Esophagus (tissue), 2 donors: ENCODE data around the gene DISC1. TPM values are rescaled to one million over a fixed set of nuclear protein-coding genes. Genes with fewer than 3 reads are reported as not detected.

Experiments used
- H3K27ac ChIP-seq, 2 donors: one replicate each; pipeline ENCODE4 v1.5.1; 2013; ENCODE audit warnings: low read depth in 2 of 2, mild to moderate bottlenecking in 2 of 2, inconsistent platforms in 1 of 2, low read length in 1 of 2, moderate library complexity in 1 of 2
- H3K27me3 ChIP-seq, 2 donors: one replicate each; pipeline ENCODE4 v1.6.1; 2013; ENCODE audit warnings: low read length in 2 of 2, control low read depth in 1 of 2, mild to moderate bottlenecking in 1 of 2; ENCODE audit not compliant: insufficient read depth in 2 of 2, control insufficient read depth in 1 of 2
- H3K36me3 ChIP-seq, 2 donors: one replicate each; pipeline ENCODE4 v1.6.1; 2013; ENCODE audit warnings: low read length in 1 of 2; ENCODE audit not compliant: control insufficient read depth in 2 of 2, insufficient read depth in 2 of 2
- H3K4me1 ChIP-seq, 2 donors: one replicate each; pipeline ENCODE4 v1.6.1; 2013; ENCODE audit warnings: low read length in 1 of 2; ENCODE audit not compliant: control insufficient read depth in 2 of 2, insufficient read depth in 2 of 2
- H3K4me3 ChIP-seq, 2 donors: one replicate each; pipeline ENCODE4 v1.5.1; 2013; ENCODE audit warnings: low read length in 2 of 2, mild to moderate bottlenecking in 2 of 2, low read depth in 1 of 2, moderate library complexity in 1 of 2
- H3K9me3 ChIP-seq, 2 donors: one replicate each; pipeline ENCODE4 v1.6.1; 2013; ENCODE audit warnings: mild to moderate bottlenecking in 2 of 2, low read depth in 1 of 2, low read length in 1 of 2, moderate library complexity in 1 of 2; ENCODE audit not compliant: control insufficient read depth in 2 of 2, insufficient read depth in 1 of 2
- WGBS, 2 donors: extraction: QIAGEN DNeasy Blood & Tissue Kit; methylation state at CpG; one replicate each; pipeline ENCODE4 v1.1.7; 2013; 5-methylcytosine and 5-hydroxymethylcytosine counted together
- polyA plus RNA-seq, 2 donors: library from polyadenylated mRNA; stranded (reverse); fragments of 200-250 nt; gene quantifications; one replicate each; pipeline ENCODE4 v1.2.3, GENCODE V29; 2013
- donor health status: healthy with polysubstance abuse.
- donor health status: Bipolar disorder and iron deficiency.

DISC1 gene
- polyA plus RNA-seq: under 1 TPM; 0.41 to 0.79 TPM

DNA sequence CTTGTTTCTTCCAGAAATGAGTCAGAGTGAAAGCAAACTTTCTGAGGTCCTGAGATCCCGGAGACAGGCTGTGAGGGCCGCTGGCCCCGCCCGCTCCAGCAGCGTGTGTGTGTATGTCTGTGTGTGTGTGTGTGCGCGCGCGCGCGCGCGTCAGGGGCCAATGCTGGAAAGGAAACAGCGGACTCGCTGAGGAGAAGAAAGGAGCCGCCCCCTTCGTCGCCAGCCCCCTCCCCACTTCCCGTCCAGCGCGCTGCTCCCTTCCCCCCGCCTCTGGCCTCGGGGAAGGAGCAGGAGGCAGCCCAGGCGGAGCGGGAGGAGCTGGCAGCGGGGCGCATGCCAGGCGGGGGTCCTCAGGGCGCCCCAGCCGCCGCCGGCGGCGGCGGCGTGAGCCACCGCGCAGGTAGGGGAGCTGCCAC is at the start of gene DISC1:
DISC1 (plus strand) TSS at position 256 of the 416 bp plus-strand sequence; CDS start at position 334, 78 bp downstream.
- H3K27ac ChIP-seq: peak within 1 kb of the TSS; percentile 80 to 81
- 0 to 1% methylated on average over 28 to 38 of the region's 38 CpGs for WGBS, 2 donors
- no peaks in the 10 kb centered on the region for H3K36me3 ChIP-seq
- no peaks in the 10 kb centered on the region for H3K9me3 ChIP-seq
- H3K27me3 ChIP-seq: peaks cover 0 to 2% of the 10 kb centered on the region in 2 donors
- H3K4me1 ChIP-seq: peaks cover 0 to 9% of the 10 kb centered on the region in 2 donors
- peak within 1 kb of the TSS; percentile 69 to 70 for H3K4me3 ChIP-seq

- Histone ChIP-seq H3K4me1 (no peaks in the 10 kb centered on the region), H3K4me3 (no peak overlapping the region), H3K9me3 (no peaks in the 10 kb centered on the region), H3K36me3 (no peaks in the 10 kb centered on the region), H3K27me3 (no peaks in the 10 kb centered on the region), H3K27ac (no peak overlapping the region)
- 83 to 89% methylated on average over 11 of the region's 11 CpGs for WGBS, 2 donors
These were observed 49.5 kb upstream of the DISC1 start for GRCh38 chr1:231576804-231577718.

GRCh38 chr1:231580874-231581273 is 45.7 kb upstream of the DISC1 start:
- WGBS, 2 donors: 84 to 87% methylated on average over 1 of the region's 1 CpG
- Histone ChIP-seq H3K9me3 (no peaks in the 10 kb centered on the region), H3K27ac (no peak overlapping the region), H3K27me3 (no peaks in the 10 kb centered on the region), H3K36me3 (no peaks in the 10 kb centered on the region), H3K4me3 (no peak overlapping the region), H3K4me1 (no peaks in the 10 kb centered on the region)

DNA sequence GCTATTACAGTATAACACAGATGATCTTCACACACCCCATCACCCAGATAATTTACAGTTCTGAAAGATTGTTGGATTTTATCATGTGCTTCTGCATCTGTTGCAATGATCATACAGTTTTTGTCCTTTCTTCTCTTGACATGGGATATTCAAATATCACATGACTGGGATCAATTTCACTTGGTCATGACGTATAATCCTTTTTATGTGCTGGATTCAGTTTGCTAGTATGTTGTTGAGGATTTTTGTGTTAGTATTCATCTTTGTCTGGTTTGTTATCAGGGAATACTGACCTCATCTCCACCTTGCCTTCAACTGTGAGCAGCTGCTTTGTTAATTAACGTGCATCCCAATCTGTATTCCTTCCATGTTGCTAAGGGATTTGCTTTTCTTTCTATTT is 44.7 kb upstream of the DISC1 start:
- Histone ChIP-seq H3K27me3 (no peaks in the 10 kb centered on the region), H3K4me3 (no peak overlapping the region), H3K27ac (no peak overlapping the region), H3K4me1 (no peaks in the 10 kb centered on the region), H3K36me3 (no peaks in the 10 kb centered on the region), H3K9me3 (no peaks in the 10 kb centered on the region)
- 67 to 72% methylated on average over 2 of the region's 2 CpGs for WGBS, 2 donors

DNA sequence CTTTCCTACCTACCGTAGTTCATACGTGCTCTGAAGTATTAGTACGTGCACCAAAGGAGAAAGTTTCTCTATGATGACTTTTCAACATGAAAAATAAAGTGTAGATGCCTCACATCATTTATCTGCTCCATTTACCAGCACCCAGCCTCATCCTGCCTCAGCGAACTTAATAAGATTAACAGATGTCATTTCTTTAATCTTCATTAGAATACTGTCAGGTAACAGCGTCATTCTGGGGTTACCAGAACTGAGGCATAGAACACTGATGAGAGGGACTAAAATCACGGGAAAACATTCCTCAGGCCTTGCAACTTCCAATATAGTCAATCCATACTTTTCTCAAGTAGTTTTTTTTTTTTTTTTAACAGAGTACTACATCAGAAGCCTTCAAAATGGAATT is 43.2 kb upstream of the DISC1 start:
- Histone ChIP-seq H3K4me3 (no peak overlapping the region), H3K4me1 (no peaks in the 10 kb centered on the region), H3K9me3 (no peaks in the 10 kb centered on the region), H3K27ac (no peak overlapping the region), H3K27me3 (no peaks in the 10 kb centered on the region), H3K36me3 (no peaks in the 10 kb centered on the region)
- 89% methylated on average over 6 of the region's 6 CpGs for WGBS, 2 donors

DNA sequence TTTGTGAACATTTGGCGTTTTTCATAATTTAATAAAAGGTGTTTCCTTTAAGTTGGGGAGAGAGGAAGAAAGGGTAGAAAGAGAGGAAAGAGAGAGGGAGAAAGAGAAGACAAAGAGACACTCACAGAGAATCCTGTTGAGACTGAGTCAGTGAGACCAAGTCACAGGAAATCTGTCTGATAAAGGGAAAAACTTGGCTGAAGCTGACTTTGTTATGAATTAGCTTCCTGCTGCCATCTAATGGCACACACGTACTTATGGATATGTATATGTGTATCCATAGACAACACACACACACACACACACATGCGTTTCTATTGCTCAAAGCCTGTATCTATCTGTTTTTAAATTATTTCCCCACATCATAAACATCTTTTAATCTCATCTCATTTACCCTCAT is 42.5 kb upstream of the DISC1 start:
- WGBS, 2 donors: 46 to 50% methylated on average over 3 of the region's 3 CpGs
- no peak overlapping the region for H3K27ac ChIP-seq

GRCh38 chr1:231584921-231585320 is 41.7 kb upstream of the DISC1 start:
- 79 to 86% methylated on average over 5 of the region's 5 CpGs for WGBS, 2 donors
- Histone ChIP-seq H3K27ac (no peak overlapping the region), H3K27me3 (no peaks in the 10 kb centered on the region), H3K4me1 (no peaks in the 10 kb centered on the region), H3K4me3 (no peak overlapping the region), H3K9me3 (no peaks in the 10 kb centered on the region), H3K36me3 (no peaks in the 10 kb centered on the region)

More for the DNA sequence above, 42.5 kb upstream of the DISC1 start:
- Histone ChIP-seq H3K4me3 (no peak overlapping the region), H3K9me3 (no peaks in the 10 kb centered on the region), H3K36me3 (no peaks in the 10 kb centered on the region), H3K27me3 (no peaks in the 10 kb centered on the region), H3K4me1 (no peaks in the 10 kb centered on the region)

- Histone ChIP-seq H3K9me3 (no peaks in the 10 kb centered on the region), H3K27ac (no peak overlapping the region), H3K4me3 (no peak overlapping the region), H3K36me3 (no peaks in the 10 kb centered on the region), H3K4me1 (no peaks in the 10 kb centered on the region), H3K27me3 (no peaks in the 10 kb centered on the region)
- 24 to 25% methylated on average over 12 of the region's 12 CpGs for WGBS, 2 donors
These were observed 36.0 kb upstream of the DISC1 start for GRCh38 chr1:231590453-231591198.

- no peak overlapping the region for H3K4me3 ChIP-seq
- no peak overlapping the region for H3K27ac ChIP-seq
- H3K36me3 ChIP-seq: no peaks in the 10 kb centered on the region
- no peaks in the 10 kb centered on the region for H3K27me3 ChIP-seq
- no peaks in the 10 kb centered on the region for H3K9me3 ChIP-seq
- H3K4me1 ChIP-seq: no peaks in the 10 kb centered on the region
- WGBS, 2 donors: 81 to 84% methylated on average over 11 of the region's 11 CpGs
These were observed 35.1 kb upstream of the DISC1 start for GRCh38 chr1:231591466-231591865.
